Measurements from ENCODE around the gene GAK.

GRCh38 chr4:832108-832507 is 100.0 kb downstream of the GAK start:
- TF ChIP-seq EP300 (IDR thresholded peaks at IDR 0.05) (no peak), CTCF (IDR thresholded peaks at IDR 0.05) (no peak), POLR2A (IDR thresholded peaks at IDR 0.05) (no peak)

Measured in gastroesophageal sphincter (tissue), 3 donors.